HL-60 (cell line): ENCODE measurements around the gene ZNF408.

Experiments
- DNase-seq, 2 experiments: peaks; one replicate each; pipeline ENCODE4 v3.0.0-alpha.2; 2010 to 2020; ENCODE audit warnings: low read depth in 1 of 2, low spot score in 1 of 2
- H3K27ac ChIP-seq: fragments of 250-450 bp; sonication (Bioruptor Pico); replicated peaks from 2 replicates; pipeline ENCODE4 v1.5.1; 2020; ENCODE audit warnings: mild to moderate bottlenecking, moderate library complexity
- H3K27me3 ChIP-seq: fragments of 250-450 bp; sonication (Bioruptor Pico); 2 replicates; pipeline ENCODE4 v1.5.1; 2021; ENCODE audit warnings: mild to moderate bottlenecking, moderate library complexity; ENCODE audit not compliant: insufficient read depth, poor library complexity, severe bottlenecking
- H3K4me3 ChIP-seq: replicated peaks from 2 replicates; pipeline ENCODE4 v1.5.1; 2011; ENCODE audit warnings: mild to moderate bottlenecking, control low read depth, low read length; ENCODE audit not compliant: insufficient read depth
- GABPA ChIP-seq: IDR thresholded peaks from 2 replicates; pipeline ENCODE4 v1.6.1; 2012; ENCODE audit warnings: low read depth
- POLR2AphosphoS5 ChIP-seq: IDR thresholded peaks from 2 replicates; pipeline ENCODE4 v1.6.1; 2012; ENCODE audit warnings: low read depth
- SPI1 ChIP-seq: IDR thresholded peaks from 2 replicates; pipeline ENCODE4 v1.6.1; 2012; ENCODE audit warnings: low read depth, mild to moderate bottlenecking, borderline replicate concordance
- TF ChIP-seq, protein P1 (sequence below): IDR thresholded peaks from one replicate; pipeline ENCODE4 v1.5.1; 2011; ENCODE audit warnings: low read length, control low read depth, inconsistent platforms; ENCODE audit not compliant: insufficient read depth
- TF ChIP-seq, protein P2 (sequence below): IDR thresholded peaks from 2 replicates; pipeline ENCODE4 v1.6.1; 2012; ENCODE audit warnings: low read depth; ENCODE audit not compliant: insufficient replicate concordance

Gene ZNF408

DNA sequence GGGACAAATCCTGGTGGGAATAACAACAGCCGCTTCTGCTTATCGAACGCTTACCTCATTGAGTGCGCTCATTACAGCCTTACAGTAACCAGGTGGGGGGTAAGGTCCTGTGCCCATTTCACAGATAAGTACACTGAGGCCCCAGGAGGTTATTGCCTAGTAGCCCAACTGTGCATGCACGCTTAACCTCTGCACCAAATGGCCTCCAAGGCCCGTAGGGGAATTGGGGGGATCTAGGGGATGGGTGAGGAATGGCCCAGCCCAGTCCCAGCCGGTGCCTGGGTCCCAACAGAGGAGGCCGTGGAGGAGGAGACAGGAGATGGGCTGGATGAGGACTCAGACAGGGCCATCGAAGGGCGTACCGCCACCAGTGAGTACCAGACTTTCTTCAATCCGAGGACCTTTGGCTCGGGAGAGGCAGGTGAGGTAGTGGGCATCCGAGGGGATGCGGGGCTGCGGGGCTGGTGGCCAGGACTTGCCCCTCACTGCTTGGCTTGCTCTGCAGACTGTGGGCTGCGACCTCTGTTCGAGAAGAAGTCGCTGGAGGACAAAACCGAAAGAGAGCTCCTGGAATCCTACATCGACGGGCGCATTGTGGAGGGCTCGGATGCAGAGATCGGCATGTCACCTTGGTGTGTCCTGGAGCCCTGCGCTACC lies 25.5 kb downstream of the ZNF408 start:
- TF ChIP-seq, protein P1, sequence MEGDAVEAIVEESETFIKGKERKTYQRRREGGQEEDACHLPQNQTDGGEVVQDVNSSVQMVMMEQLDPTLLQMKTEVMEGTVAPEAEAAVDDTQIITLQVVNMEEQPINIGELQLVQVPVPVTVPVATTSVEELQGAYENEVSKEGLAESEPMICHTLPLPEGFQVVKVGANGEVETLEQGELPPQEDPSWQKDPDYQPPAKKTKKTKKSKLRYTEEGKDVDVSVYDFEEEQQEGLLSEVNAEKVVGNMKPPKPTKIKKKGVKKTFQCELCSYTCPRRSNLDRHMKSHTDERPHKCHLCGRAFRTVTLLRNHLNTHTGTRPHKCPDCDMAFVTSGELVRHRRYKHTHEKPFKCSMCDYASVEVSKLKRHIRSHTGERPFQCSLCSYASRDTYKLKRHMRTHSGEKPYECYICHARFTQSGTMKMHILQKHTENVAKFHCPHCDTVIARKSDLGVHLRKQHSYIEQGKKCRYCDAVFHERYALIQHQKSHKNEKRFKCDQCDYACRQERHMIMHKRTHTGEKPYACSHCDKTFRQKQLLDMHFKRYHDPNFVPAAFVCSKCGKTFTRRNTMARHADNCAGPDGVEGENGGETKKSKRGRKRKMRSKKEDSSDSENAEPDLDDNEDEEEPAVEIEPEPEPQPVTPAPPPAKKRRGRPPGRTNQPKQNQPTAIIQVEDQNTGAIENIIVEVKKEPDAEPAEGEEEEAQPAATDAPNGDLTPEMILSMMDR = no peak
- no peak for TF ChIP-seq GABPA
- TF ChIP-seq SPI1 = no peak
- TF ChIP-seq, protein P2, sequence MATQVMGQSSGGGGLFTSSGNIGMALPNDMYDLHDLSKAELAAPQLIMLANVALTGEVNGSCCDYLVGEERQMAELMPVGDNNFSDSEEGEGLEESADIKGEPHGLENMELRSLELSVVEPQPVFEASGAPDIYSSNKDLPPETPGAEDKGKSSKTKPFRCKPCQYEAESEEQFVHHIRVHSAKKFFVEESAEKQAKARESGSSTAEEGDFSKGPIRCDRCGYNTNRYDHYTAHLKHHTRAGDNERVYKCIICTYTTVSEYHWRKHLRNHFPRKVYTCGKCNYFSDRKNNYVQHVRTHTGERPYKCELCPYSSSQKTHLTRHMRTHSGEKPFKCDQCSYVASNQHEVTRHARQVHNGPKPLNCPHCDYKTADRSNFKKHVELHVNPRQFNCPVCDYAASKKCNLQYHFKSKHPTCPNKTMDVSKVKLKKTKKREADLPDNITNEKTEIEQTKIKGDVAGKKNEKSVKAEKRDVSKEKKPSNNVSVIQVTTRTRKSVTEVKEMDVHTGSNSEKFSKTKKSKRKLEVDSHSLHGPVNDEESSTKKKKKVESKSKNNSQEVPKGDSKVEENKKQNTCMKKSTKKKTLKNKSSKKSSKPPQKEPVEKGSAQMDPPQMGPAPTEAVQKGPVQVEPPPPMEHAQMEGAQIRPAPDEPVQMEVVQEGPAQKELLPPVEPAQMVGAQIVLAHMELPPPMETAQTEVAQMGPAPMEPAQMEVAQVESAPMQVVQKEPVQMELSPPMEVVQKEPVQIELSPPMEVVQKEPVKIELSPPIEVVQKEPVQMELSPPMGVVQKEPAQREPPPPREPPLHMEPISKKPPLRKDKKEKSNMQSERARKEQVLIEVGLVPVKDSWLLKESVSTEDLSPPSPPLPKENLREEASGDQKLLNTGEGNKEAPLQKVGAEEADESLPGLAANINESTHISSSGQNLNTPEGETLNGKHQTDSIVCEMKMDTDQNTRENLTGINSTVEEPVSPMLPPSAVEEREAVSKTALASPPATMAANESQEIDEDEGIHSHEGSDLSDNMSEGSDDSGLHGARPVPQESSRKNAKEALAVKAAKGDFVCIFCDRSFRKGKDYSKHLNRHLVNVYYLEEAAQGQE = no peak
- TF ChIP-seq POLR2AphosphoS5 = no peak
- DNase-seq = no peak
- H3K27me3 ChIP-seq = no peaks in the 10 kb centered on the region
- no peak overlapping the region for H3K27ac ChIP-seq
- H3K4me3 ChIP-seq = no peak overlapping the region

DNA sequence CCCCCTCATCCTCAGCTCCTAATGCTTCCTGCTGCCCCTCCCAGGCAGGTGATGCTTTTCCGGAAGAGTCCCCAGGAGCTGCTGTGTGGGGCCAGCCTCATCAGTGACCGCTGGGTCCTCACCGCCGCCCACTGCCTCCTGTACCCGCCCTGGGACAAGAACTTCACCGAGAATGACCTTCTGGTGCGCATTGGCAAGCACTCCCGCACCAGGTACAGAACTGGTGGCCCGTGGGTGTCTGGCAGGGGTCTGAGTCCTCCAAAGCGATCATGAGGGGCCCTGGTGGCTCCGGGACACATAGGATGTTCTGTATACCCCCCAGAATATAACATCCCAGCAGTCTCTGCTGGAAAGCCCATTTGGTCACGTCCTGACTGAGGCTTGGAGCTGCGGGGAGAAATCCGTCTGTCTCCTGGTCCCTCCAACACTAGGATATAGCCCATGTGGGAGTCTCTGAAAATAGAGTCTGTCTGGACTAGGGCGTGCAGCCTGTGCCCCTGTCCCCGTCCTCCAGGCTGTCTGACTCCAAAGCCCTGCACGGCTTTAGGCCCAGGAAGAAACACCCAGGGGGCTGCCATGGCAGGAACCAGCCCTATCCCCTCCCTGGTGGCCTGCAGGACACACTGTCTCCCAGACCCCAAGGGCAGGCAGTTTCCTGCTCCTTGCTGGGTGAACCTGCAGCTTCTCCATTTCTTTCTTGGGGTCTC lies 27.3 kb downstream of the ZNF408 start:
- no peak overlapping the region for H3K4me3 ChIP-seq
- H3K27ac ChIP-seq = no peak overlapping the region
- TF ChIP-seq, protein P2 = no peak
- no peak for TF ChIP-seq GABPA
- TF ChIP-seq SPI1 = no peak
- TF ChIP-seq POLR2AphosphoS5 = no peak
- TF ChIP-seq, protein P1 = no peak
- no peaks in the 10 kb centered on the region for H3K27me3 ChIP-seq
- no peak for DNase-seq

GRCh38 chr11:46728659-46729040 lies 27.8 kb downstream of the ZNF408 start:
- Histone ChIP-seq H3K4me3 (no peak overlapping the region), H3K27me3 (no peaks in the 10 kb centered on the region), H3K27ac (no peak overlapping the region)
- DNase-seq = no peak
- no peak for TF ChIP-seq GABPA
- no peak for TF ChIP-seq POLR2AphosphoS5
- TF ChIP-seq SPI1 = no peak
- TF ChIP-seq, protein P1 = no peak
